MM.1S (cell line): ENCODE data around the gene ZNF444.

Source experiments
- DNase-seq: peaks from one replicate; pipeline ENCODE4 v3.0.0-alpha.2; 2015
- H2AFZ ChIP-seq: fragments of 300-600 bp; sonication (generic); 2 replicates; pipeline ENCODE4 v1.6.0; 2016; ENCODE audit warnings: antibody characterized with exemption, low read length
- H3F3A ChIP-seq: fragments of 300-600 bp; sonication (generic); 2 replicates; pipeline ENCODE4 v1.6.1; 2016; ENCODE audit warnings: mild to moderate bottlenecking, antibody characterized with exemption, low read length, moderate library complexity, mixed read lengths; ENCODE audit not compliant: insufficient read depth
- H3K27ac ChIP-seq: fragments of 300-600 bp; sonication (generic); 2 replicates; pipeline ENCODE4 v1.5.1; 2016; ENCODE audit warnings: mild to moderate bottlenecking, low read length
- H3K27me3 ChIP-seq: fragments of 300-600 bp; sonication (generic); replicated peaks from 2 replicates; pipeline ENCODE4 v1.6.0; 2016; ENCODE audit warnings: low read length; ENCODE audit not compliant: insufficient read depth
- H3K36me3 ChIP-seq: fragments of 300-600 bp; sonication (generic); replicated peaks from 2 replicates; pipeline ENCODE4 v1.6.1; 2016; ENCODE audit warnings: mild to moderate bottlenecking, low read length, mixed read lengths; ENCODE audit not compliant: insufficient read depth
- H3K4me1 ChIP-seq: fragments of 300-600 bp; sonication (generic); 2 replicates; pipeline ENCODE4 v1.6.1; 2016; ENCODE audit warnings: low read length, mixed read lengths
- H3K4me2 ChIP-seq: fragments of 300-600 bp; sonication (generic); 2 replicates; pipeline ENCODE4 v1.6.0; 2016; ENCODE audit warnings: low read depth, low read length
- H3K4me3 ChIP-seq: fragments of 300-600 bp; sonication (generic); 2 replicates; pipeline ENCODE4 v1.5.1; 2016; ENCODE audit warnings: low read length, mixed read lengths
- H3K79me2 ChIP-seq: fragments of 300-600 bp; sonication (generic); 2 replicates; pipeline ENCODE4 v1.6.1; 2016; ENCODE audit warnings: mixed run types, low read length, mixed read lengths
- H3K9ac ChIP-seq: fragments of 300-600 bp; sonication (generic); 2 replicates; pipeline ENCODE4 v1.6.1; 2016; ENCODE audit warnings: low read length, mixed read lengths
- H3K9me2 ChIP-seq: fragments of 300-600 bp; sonication (generic); replicated peaks from 2 replicates; pipeline ENCODE4 v1.6.1; 2016; ENCODE audit warnings: mild to moderate bottlenecking, low read length, mixed read lengths; ENCODE audit not compliant: insufficient read depth
- H3K9me3 ChIP-seq: fragments of 300-600 bp; sonication (generic); replicated peaks from 2 replicates; pipeline ENCODE4 v1.6.1; 2016; ENCODE audit warnings: mild to moderate bottlenecking, low read length, mixed read lengths; ENCODE audit not compliant: insufficient read depth
- H4K20me1 ChIP-seq: fragments of 300-600 bp; sonication (generic); 2 replicates; pipeline ENCODE4 v1.6.1; 2016; ENCODE audit warnings: mild to moderate bottlenecking, low read length, moderate library complexity, mixed read lengths; ENCODE audit not compliant: insufficient read depth
- EZH2 ChIP-seq: fragments of 300-600 bp; sonication (generic); optimal IDR thresholded peaks from 2 replicates; pipeline ENCODE3; 2017; ENCODE audit warnings: low read depth, mild to moderate bottlenecking, antibody characterized with exemption, low read length, mixed read lengths
- EZH2phosphoT487 ChIP-seq: fragments of 300-600 bp; sonication (generic); IDR thresholded peaks from 2 replicates; pipeline ENCODE4 v1.6.1; 2018; ENCODE audit warnings: antibody characterized with exemption, low read length
- TF ChIP-seq, protein P1 (sequence below): fragments of 300-600 bp; sonication (generic); IDR thresholded peaks from 2 replicates; pipeline ENCODE4 v1.5.1; 2016; ENCODE audit warnings: antibody characterized with exemption, low read length, mixed read lengths

ZNF444 gene

GRCh38 chr19:56144376-56144775 lies 3.3 kb downstream of the ZNF444 start:
- H3K79me2 ChIP-seq: peaks cover 27% of the 10 kb centered on the region
- no peak overlapping the region for H3K9ac ChIP-seq
- peaks cover 10% of the 10 kb centered on the region; the same call in 1 of the 2 replicates for H3K4me1 ChIP-seq
- no peaks in the 10 kb centered on the region for H3K27me3 ChIP-seq
- peaks cover 8% of the 10 kb centered on the region; the same call in 1 of the 2 replicates for H3F3A ChIP-seq
- no peaks in the 10 kb centered on the region for H3K36me3 ChIP-seq
- H3K4me3 ChIP-seq: no peak overlapping the region
- no peak overlapping the region for H3K4me2 ChIP-seq
- TF ChIP-seq EZH2phosphoT487: no peak
- TF ChIP-seq EZH2: no peak
- TF ChIP-seq, protein P1, sequence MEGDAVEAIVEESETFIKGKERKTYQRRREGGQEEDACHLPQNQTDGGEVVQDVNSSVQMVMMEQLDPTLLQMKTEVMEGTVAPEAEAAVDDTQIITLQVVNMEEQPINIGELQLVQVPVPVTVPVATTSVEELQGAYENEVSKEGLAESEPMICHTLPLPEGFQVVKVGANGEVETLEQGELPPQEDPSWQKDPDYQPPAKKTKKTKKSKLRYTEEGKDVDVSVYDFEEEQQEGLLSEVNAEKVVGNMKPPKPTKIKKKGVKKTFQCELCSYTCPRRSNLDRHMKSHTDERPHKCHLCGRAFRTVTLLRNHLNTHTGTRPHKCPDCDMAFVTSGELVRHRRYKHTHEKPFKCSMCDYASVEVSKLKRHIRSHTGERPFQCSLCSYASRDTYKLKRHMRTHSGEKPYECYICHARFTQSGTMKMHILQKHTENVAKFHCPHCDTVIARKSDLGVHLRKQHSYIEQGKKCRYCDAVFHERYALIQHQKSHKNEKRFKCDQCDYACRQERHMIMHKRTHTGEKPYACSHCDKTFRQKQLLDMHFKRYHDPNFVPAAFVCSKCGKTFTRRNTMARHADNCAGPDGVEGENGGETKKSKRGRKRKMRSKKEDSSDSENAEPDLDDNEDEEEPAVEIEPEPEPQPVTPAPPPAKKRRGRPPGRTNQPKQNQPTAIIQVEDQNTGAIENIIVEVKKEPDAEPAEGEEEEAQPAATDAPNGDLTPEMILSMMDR: no peak
- H3K9me2 ChIP-seq: no peaks in the 10 kb centered on the region
- H4K20me1 ChIP-seq: no peaks in the 10 kb centered on the region
- H2AFZ ChIP-seq: no peak overlapping the region
- no peak for DNase-seq
- H3K9me3 ChIP-seq: no peaks in the 10 kb centered on the region
- no peak overlapping the region for H3K27ac ChIP-seq

DNA sequence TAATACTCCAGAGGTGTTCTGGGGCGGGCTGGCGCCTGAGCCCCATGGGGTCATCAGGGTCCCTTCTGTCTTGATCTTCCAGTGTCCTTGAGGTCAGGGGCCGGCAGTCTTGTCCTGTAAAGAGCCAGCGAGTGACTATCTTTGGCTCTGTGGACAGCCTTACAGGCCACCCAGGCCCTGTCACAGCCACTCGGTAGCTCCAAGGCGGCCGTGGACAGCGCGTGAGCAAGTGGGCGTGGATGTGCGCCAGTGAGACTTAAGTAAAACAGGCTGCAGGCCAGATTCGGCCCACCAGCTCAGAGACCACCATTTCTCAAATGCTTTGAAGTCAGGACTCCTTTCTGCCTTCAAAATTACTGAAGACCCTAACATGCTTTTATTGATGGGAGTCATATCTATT lies 3.7 kb downstream of the ZNF444 start:
- Histone ChIP-seq H3K36me3 (no peaks in the 10 kb centered on the region), H3F3A (peaks cover 5% of the 10 kb centered on the region; the same call in 1 of the 2 replicates), H2AFZ (no peak overlapping the region), H3K4me3 (no peak overlapping the region), H3K9ac (no peak overlapping the region), H3K4me2 (no peak overlapping the region), H3K27ac (no peak overlapping the region), H3K4me1 (peaks cover 8% of the 10 kb centered on the region; the same call in 1 of the 2 replicates), H3K27me3 (no peaks in the 10 kb centered on the region), H3K9me2 (no peaks in the 10 kb centered on the region), H3K9me3 (no peaks in the 10 kb centered on the region), H4K20me1 (no peaks in the 10 kb centered on the region), H3K79me2 (peaks cover 30% of the 10 kb centered on the region)
- no peak for DNase-seq
- TF ChIP-seq, protein P1: no peak
- TF ChIP-seq EZH2 (no peak), EZH2phosphoT487 (no peak)

DNA sequence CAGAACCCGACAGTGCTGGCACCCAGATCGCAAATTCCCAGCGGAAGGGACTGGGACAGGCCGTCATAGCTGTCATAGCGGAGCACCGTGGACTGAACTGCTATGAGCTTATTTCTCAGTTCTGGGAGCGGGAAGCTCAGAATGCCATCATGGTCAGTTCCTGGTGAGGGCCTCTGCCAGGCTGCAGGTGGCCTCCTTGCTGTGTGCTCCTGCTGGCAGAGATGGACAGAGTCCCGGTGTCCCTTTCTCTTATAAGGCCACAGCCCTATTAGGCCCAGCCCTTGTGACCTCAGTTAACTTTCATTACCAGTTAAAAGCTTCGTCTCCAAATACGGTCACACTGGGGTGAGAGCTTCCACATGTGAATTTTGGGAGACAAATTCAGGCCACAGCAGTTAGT lies 4.6 kb downstream of the ZNF444 start:
- Histone ChIP-seq H3K4me3 (no peak overlapping the region), H3K9me3 (no peaks in the 10 kb centered on the region), H4K20me1 (no peaks in the 10 kb centered on the region), H3K27ac (no peak overlapping the region), H3K27me3 (no peaks in the 10 kb centered on the region), H3K4me2 (no peak overlapping the region), H3K9ac (no peak overlapping the region), H2AFZ (no peak overlapping the region), H3K79me2 (peaks cover 32% of the 10 kb centered on the region), H3K4me1 (0 out of 2 replicates have a peak, but pooled peaks cover 4% of the 10 kb centered on the region), H3K9me2 (no peaks in the 10 kb centered on the region), H3K36me3 (no peaks in the 10 kb centered on the region), H3F3A (no peaks in the 10 kb centered on the region)
- no peak for DNase-seq
- no peak for TF ChIP-seq EZH2

DNA sequence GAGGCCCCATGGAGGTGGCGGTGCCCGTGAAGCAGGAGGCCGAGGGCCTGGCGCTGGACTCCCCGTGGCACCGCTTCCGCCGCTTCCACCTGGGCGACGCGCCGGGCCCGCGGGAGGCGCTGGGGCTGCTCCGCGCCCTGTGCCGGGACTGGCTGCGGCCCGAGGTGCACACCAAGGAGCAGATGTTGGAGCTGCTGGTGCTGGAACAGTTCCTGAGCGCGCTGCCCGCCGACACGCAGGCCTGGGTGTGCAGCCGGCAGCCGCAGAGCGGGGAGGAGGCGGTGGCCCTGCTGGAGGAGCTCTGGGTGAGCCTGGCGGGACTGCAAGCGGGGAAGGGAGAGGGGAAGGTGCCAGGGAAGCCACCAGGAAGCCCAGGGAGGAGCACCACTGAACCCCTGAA lies 5.8 kb downstream of the ZNF444 start:
- Histone ChIP-seq H3K27me3 (no peaks in the 10 kb centered on the region), H3K4me2 (no peak overlapping the region), H3F3A (no peaks in the 10 kb centered on the region), H2AFZ (no peak overlapping the region), H3K9me3 (no peaks in the 10 kb centered on the region), H3K36me3 (no peaks in the 10 kb centered on the region), H3K27ac (no peak overlapping the region), H3K4me3 (no peak overlapping the region), H3K9ac (no peak overlapping the region), H3K4me1 (0 out of 2 replicates have a peak, but pooled peaks cover 2% of the 10 kb centered on the region), H4K20me1 (no peaks in the 10 kb centered on the region), H3K9me2 (no peaks in the 10 kb centered on the region), H3K79me2 (peaks cover 29% of the 10 kb centered on the region)
- TF ChIP-seq, protein P1: no peak
- TF ChIP-seq EZH2phosphoT487 (no peak), EZH2 (no peak)
- DNase-seq: no peak
